Esophagus (tissue), 2 donors: ENCODE data around the gene HPX. TPM values are rescaled to one million over a fixed set of nuclear protein-coding genes. Genes with fewer than 3 reads are reported as not detected.

Source experiments
- H3K27ac ChIP-seq, 2 donors: one replicate each; pipeline ENCODE4 v1.5.1; 2013; ENCODE audit warnings: low read depth in 2 of 2, mild to moderate bottlenecking in 2 of 2, inconsistent platforms in 1 of 2, low read length in 1 of 2, moderate library complexity in 1 of 2
- H3K27me3 ChIP-seq, 2 donors: one replicate each; pipeline ENCODE4 v1.6.1; 2013; ENCODE audit warnings: low read length in 2 of 2, control low read depth in 1 of 2, mild to moderate bottlenecking in 1 of 2; ENCODE audit not compliant: insufficient read depth in 2 of 2, control insufficient read depth in 1 of 2
- H3K36me3 ChIP-seq, 2 donors: one replicate each; pipeline ENCODE4 v1.6.1; 2013; ENCODE audit warnings: low read length in 1 of 2; ENCODE audit not compliant: control insufficient read depth in 2 of 2, insufficient read depth in 2 of 2
- H3K4me1 ChIP-seq, 2 donors: one replicate each; pipeline ENCODE4 v1.6.1; 2013; ENCODE audit warnings: low read length in 1 of 2; ENCODE audit not compliant: control insufficient read depth in 2 of 2, insufficient read depth in 2 of 2
- H3K4me3 ChIP-seq, 2 donors: one replicate each; pipeline ENCODE4 v1.5.1; 2013; ENCODE audit warnings: low read length in 2 of 2, mild to moderate bottlenecking in 2 of 2, low read depth in 1 of 2, moderate library complexity in 1 of 2
- H3K9me3 ChIP-seq, 2 donors: one replicate each; pipeline ENCODE4 v1.6.1; 2013; ENCODE audit warnings: mild to moderate bottlenecking in 2 of 2, low read depth in 1 of 2, low read length in 1 of 2, moderate library complexity in 1 of 2; ENCODE audit not compliant: control insufficient read depth in 2 of 2, insufficient read depth in 1 of 2
- WGBS, 2 donors: extraction: QIAGEN DNeasy Blood & Tissue Kit; methylation state at CpG; one replicate each; pipeline ENCODE4 v1.1.7; 2013; 5-methylcytosine and 5-hydroxymethylcytosine counted together
- polyA plus RNA-seq, 2 donors: library from polyadenylated mRNA; stranded (reverse); fragments of 200-250 nt; gene quantifications; one replicate each; pipeline ENCODE4 v1.2.3, GENCODE V29; 2013
- donor health status: healthy with polysubstance abuse.
- donor health status: Bipolar disorder and iron deficiency.

HPX gene
- polyA plus RNA-seq, 2 donors: 0.26 to 0.55 TPM

- H3K27me3 ChIP-seq: no peaks in the 10 kb centered on the region
- 95% methylated on average over 23 of the region's 23 CpGs for WGBS, 2 donors
- H3K4me1 ChIP-seq: peaks cover 0 to 2% of the 10 kb centered on the region in 2 donors
- H3K36me3 ChIP-seq: no peaks in the 10 kb centered on the region
- no peak overlapping the region for H3K27ac ChIP-seq
- no peak overlapping the region for H3K4me3 ChIP-seq
- no peaks in the 10 kb centered on the region for H3K9me3 ChIP-seq
Observed at GRCh38 chr11:6410695-6411430, 29.9 kb downstream of the HPX start.

GRCh38 chr11:6406370-6406769 lies 34.4 kb downstream of the HPX start:
- no peaks in the 10 kb centered on the region for H3K9me3 ChIP-seq
- peaks cover 3 to 6% of the 10 kb centered on the region in 2 donors for H3K4me1 ChIP-seq
- H3K4me3 ChIP-seq: no peak overlapping the region
- peaks cover 0 to 5% of the 10 kb centered on the region in 2 donors for H3K36me3 ChIP-seq
- no peaks in the 10 kb centered on the region for H3K27me3 ChIP-seq
- WGBS, 2 donors: 36 to 40% methylated on average over 2 of the region's 2 CpGs
- no peak overlapping the region for H3K27ac ChIP-seq

DNA sequence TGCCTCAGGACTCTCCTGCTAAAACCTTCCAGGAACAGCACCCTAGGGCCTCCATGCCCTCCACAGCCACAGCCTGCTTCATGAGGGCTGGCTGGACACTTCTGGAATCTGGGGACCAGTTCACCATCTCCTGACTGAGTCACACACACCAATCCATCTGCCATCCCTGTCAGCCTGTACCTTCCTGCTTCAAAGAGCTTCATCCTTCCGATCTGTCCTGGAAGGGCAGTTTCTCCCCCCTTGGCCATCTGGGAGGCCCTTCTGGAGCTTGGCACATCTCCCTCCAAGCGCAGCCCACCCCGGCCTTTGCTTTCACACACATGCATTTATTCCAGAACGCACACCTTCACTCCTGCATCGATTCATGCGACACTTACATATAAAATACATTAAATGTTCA lies 34.9 kb downstream of the HPX start:
- no peaks in the 10 kb centered on the region for H3K27me3 ChIP-seq
- WGBS, 2 donors: 93 to 97% methylated on average over 6 of the region's 6 CpGs
- peaks cover 3 to 6% of the 10 kb centered on the region in 2 donors for H3K4me1 ChIP-seq
- H3K36me3 ChIP-seq: peaks cover 0 to 9% of the 10 kb centered on the region in 2 donors
- no peaks in the 10 kb centered on the region for H3K9me3 ChIP-seq
- no peak overlapping the region for H3K27ac ChIP-seq
- H3K4me3 ChIP-seq: no peak overlapping the region

DNA sequence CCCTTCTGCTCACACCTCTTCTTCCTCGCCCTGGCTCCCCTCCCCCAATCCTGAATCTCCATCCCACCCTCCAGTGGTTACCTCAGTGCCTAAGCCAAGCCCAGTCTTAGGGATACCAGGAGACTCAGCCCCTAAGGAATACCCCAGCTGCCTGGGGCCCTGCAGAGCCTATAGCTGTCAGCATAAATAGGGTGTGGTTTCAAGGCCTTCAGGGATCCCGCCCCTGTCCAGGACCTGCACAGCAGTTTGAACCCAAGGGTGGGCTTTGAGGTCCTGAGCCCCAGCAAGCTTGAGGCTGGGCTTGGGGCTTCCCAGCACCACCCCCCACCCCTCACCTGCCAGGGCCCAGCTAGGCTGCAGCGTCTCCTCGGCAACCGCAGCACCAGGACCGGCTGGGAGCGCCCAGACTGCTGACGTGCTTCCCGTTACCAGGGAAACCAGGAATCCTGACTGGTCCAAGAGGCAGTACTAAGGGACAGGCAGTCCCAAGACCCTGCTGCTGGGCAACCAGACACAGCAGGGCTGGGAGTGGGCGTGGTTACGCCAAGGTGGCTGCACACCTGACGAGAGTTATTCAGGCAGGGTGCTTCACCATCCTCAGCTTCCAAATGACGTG lies 35.6 kb downstream of the HPX start:
- WGBS, 2 donors: 81 to 82% methylated on average over 13 of the region's 13 CpGs
- Histone ChIP-seq H3K4me3 (no peak overlapping the region), H3K36me3 (peaks cover 0 to 9% of the 10 kb centered on the region in 2 donors), H3K27ac (no peak overlapping the region), H3K27me3 (no peaks in the 10 kb centered on the region), H3K9me3 (no peaks in the 10 kb centered on the region), H3K4me1 (peaks cover 3 to 6% of the 10 kb centered on the region in 2 donors)

GRCh38 chr11:6404342-6405051 lies 36.3 kb downstream of the HPX start:
- H3K9me3 ChIP-seq: no peaks in the 10 kb centered on the region
- peaks cover 0 to 9% of the 10 kb centered on the region in 2 donors for H3K36me3 ChIP-seq
- H3K27ac ChIP-seq: no peak overlapping the region
- H3K4me3 ChIP-seq: no peak overlapping the region
- H3K4me1 ChIP-seq: peaks cover 3 to 6% of the 10 kb centered on the region in 2 donors
- 72 to 75% methylated on average over 16 of the region's 16 CpGs for WGBS, 2 donors
- no peaks in the 10 kb centered on the region for H3K27me3 ChIP-seq

DNA sequence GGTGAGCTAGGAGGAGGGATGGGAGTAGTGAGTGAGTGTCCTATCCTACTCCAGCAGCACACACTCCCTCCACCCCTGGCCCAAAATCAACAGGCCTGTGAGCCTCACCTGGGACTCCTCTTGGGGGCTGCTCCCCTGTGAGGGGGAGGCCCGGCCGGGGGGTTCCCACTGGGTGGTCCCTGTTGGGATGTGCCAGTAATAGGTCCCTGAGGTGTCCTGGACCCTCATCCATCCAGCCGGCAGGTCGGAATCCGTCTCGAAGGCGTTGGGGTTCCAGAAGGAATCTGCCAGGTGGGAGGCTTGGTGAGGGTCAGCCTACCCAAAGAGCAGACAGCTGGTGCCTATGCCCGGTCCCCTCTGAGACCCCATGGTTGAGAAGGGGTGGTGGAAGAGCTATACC lies 37.2 kb downstream of the HPX start:
- Histone ChIP-seq H3K4me3 (no peak overlapping the region), H3K27ac (no peak overlapping the region), H3K4me1 (peaks cover 3 to 6% of the 10 kb centered on the region in 2 donors), H3K9me3 (no peaks in the 10 kb centered on the region), H3K27me3 (no peaks in the 10 kb centered on the region), H3K36me3 (peaks cover 0 to 9% of the 10 kb centered on the region in 2 donors)
- 88 to 92% methylated on average over 8 of the region's 8 CpGs for WGBS, 2 donors

- Histone ChIP-seq H3K4me1 (peaks cover 3 to 6% of the 10 kb centered on the region in 2 donors), H3K36me3 (peaks cover 0 to 9% of the 10 kb centered on the region in 2 donors), H3K9me3 (no peaks in the 10 kb centered on the region), H3K27me3 (no peaks in the 10 kb centered on the region), H3K4me3 (no peak overlapping the region), H3K27ac (peak overlapping the region in 1 of 2 donors; percentile 28)
- 74 to 80% methylated on average over 7 of the region's 7 CpGs for WGBS, 2 donors
Observed at GRCh38 chr11:6402561-6402981, 38.2 kb downstream of the HPX start.

GRCh38 chr11:6402061-6402470 lies 38.7 kb downstream of the HPX start:
- H3K36me3 ChIP-seq: peaks cover 0 to 9% of the 10 kb centered on the region in 2 donors
- 78 to 85% methylated on average over 12 of the region's 12 CpGs for whole genome bisulfite sequencing, 2 donors
- no peaks in the 10 kb centered on the region for H3K9me3 ChIP-seq
- no peak overlapping the region for H3K4me3 ChIP-seq
- H3K27me3 ChIP-seq: no peaks in the 10 kb centered on the region
- H3K4me1 ChIP-seq: peaks cover 3 to 6% of the 10 kb centered on the region in 2 donors
- H3K27ac ChIP-seq: peak overlapping the region in 1 of 2 donors; percentile 28

DNA sequence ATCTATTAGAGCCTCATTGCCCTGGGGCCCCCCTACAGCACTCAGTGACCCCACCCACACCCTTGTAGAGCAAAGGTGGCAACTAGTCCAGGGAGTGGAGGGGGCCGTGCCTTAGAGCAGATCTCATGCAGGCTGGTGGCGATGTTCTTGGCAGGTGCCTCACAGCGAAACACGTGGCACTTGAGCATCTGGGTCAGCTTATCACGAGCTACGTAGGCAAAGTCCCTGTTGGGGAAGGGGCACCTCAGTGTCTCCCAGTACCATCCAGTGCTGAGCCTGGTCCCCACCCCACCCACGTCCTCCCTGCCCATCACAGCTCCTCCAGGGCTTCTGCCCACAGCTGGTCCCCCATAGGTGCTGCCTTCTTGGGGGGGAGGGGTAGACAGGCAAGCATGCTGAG lies 39.3 kb downstream of the HPX start:
- WGBS, 2 donors: 87 to 93% methylated on average over 7 of the region's 7 CpGs
- Histone ChIP-seq H3K4me3 (no peak overlapping the region), H3K36me3 (peaks cover 0 to 9% of the 10 kb centered on the region in 2 donors), H3K9me3 (no peaks in the 10 kb centered on the region), H3K4me1 (peaks cover 3 to 6% of the 10 kb centered on the region in 2 donors), H3K27me3 (no peaks in the 10 kb centered on the region), H3K27ac (no peak overlapping the region)
